CD14-positive monocyte (primary cell): ENCODE measurements around the gene ESPNL. TPM values are rescaled to one million over a fixed set of nuclear protein-coding genes. Genes with fewer than 3 reads are reported as not detected.
A peak's percentile ranks its signal among the peaks of the same experiment; 100 is the strongest.

ENCODE experiments used
- DNase-seq, 3 donors: peaks; one replicate each; pipeline ENCODE4 v3.0.0-alpha.2; 2011 to 2022
- H2AFZ ChIP-seq: 2 replicates; pipeline ENCODE4 v1.6.0; 2012; ENCODE audit warnings: mild to moderate bottlenecking, low read depth, low read length, inconsistent platforms; ENCODE audit not compliant: insufficient read depth, poor library complexity, severe bottlenecking
- H3K27ac ChIP-seq, 2 donors: 1 replicate in 1 of 2; 2 replicates in 1 of 2; pipeline ENCODE4 v1.5.1; 2012 to 2013; ENCODE audit warnings: low read length in 2 of 2, control low read depth in 1 of 2, inconsistent platforms in 1 of 2, low read depth in 1 of 2, mild to moderate bottlenecking in 1 of 2
- H3K27me3 ChIP-seq, 2 donors: one replicate each; pipeline versions ENCODE4 v1.6.0 to v1.6.1; 2011 to 2013; ENCODE audit warnings: low read length in 2 of 2; ENCODE audit not compliant: control insufficient read depth in 2 of 2, insufficient read depth in 2 of 2
- H3K36me3 ChIP-seq, 2 donors: replicated peaks in 1 of 2; 1 replicate in 1 of 2; 2 replicates in 1 of 2; pipeline versions ENCODE4 v1.5.1 to v1.6.1; 2012 to 2013; ENCODE audit warnings: low read length in 2 of 2, control low read depth in 1 of 2, inconsistent platforms in 1 of 2, mild to moderate bottlenecking in 1 of 2; ENCODE audit not compliant: insufficient read depth in 2 of 2, control insufficient read depth in 1 of 2
- H3K4me1 ChIP-seq, 2 donors: 1 replicate in 1 of 2; 2 replicates in 1 of 2; pipeline versions ENCODE4 v1.5.1 to v1.6.1; 2012 to 2013; ENCODE audit warnings: low read length in 2 of 2, control low read depth in 1 of 2, inconsistent platforms in 1 of 2, mild to moderate bottlenecking in 1 of 2, moderate library complexity in 1 of 2; ENCODE audit not compliant: insufficient read depth in 2 of 2, control insufficient read depth in 1 of 2
- H3K4me2 ChIP-seq: replicated peaks from 2 replicates; pipeline ENCODE3; 2012; ENCODE audit warnings: low read length, moderate library complexity, mild to moderate bottlenecking; ENCODE audit not compliant: poor library complexity, severe bottlenecking; ENCODE audit errors: extremely low read depth
- H3K4me3 ChIP-seq, 3 experiments: fragments of 200-600 bp in 1 of 3; sonication (generic) in 1 of 3; replicated peaks in 1 of 3; 1 replicate in 2 of 3; 2 replicates in 1 of 3; pipeline ENCODE4 v1.5.1; 2011 to 2013; ENCODE audit warnings: low read length in 3 of 3, mild to moderate bottlenecking in 3 of 3, control low read depth in 2 of 3, low read depth in 2 of 3, inconsistent platforms in 1 of 3, moderate library complexity in 1 of 3
- H3K79me2 ChIP-seq: 2 replicates; pipeline ENCODE4 v1.6.0; 2012; ENCODE audit warnings: mild to moderate bottlenecking, control low read depth, inconsistent platforms, low read length, moderate library complexity; ENCODE audit not compliant: insufficient read depth
- H3K9ac ChIP-seq: 2 replicates; pipeline ENCODE4 v1.6.0; 2017; ENCODE audit warnings: low read length, mild to moderate bottlenecking; ENCODE audit not compliant: insufficient read depth, poor library complexity, severe bottlenecking
- H3K9me3 ChIP-seq, 2 donors: replicated peaks in 1 of 2; 1 replicate in 1 of 2; 2 replicates in 1 of 2; pipeline versions ENCODE4 v1.5.1 to v1.6.1; 2012 to 2013; ENCODE audit warnings: low read length in 2 of 2, control low read depth in 1 of 2; ENCODE audit not compliant: control insufficient read depth in 1 of 2, insufficient read depth in 1 of 2
- H4K20me1 ChIP-seq: 2 replicates; pipeline ENCODE4 v1.6.0; 2012; ENCODE audit warnings: mild to moderate bottlenecking, low read length, control low read depth, moderate library complexity; ENCODE audit not compliant: insufficient read depth
- H3K27ac Mint-ChIP-seq, 7 donors: one replicate each; pipeline ENCODE4 v1.8.0; 2020; ENCODE audit warnings: mild to moderate bottlenecking in 7 of 7, mixed read lengths in 7 of 7, moderate library complexity in 6 of 7, inconsistent platforms in 2 of 7
- H3K27me3 Mint-ChIP-seq, 3 donors: one replicate each; pipeline ENCODE4 v1.8.0; 2021 to 2022; ENCODE audit warnings: low read depth in 3 of 3, mild to moderate bottlenecking in 3 of 3, mixed read lengths in 3 of 3, moderate library complexity in 3 of 3, inconsistent platforms in 1 of 3
- H3K36me3 Mint-ChIP-seq, 2 donors: one replicate each; pipeline ENCODE4 v1.8.0; 2020; ENCODE audit warnings: mixed read lengths in 2 of 2, inconsistent platforms in 1 of 2, mild to moderate bottlenecking in 1 of 2
- H3K4me1 Mint-ChIP-seq: one replicate; pipeline ENCODE4 v1.8.0; 2020; ENCODE audit warnings: mild to moderate bottlenecking, mixed read lengths
- H3K4me3 Mint-ChIP-seq, 2 donors: one replicate each; pipeline ENCODE4 v1.8.0; 2020; ENCODE audit warnings: mild to moderate bottlenecking in 2 of 2, mixed read lengths in 2 of 2, moderate library complexity in 1 of 2
- H3K9me3 Mint-ChIP-seq, 7 donors: one replicate each; pipeline ENCODE4 v1.8.0; 2020 to 2022; ENCODE audit warnings: mixed read lengths in 7 of 7, mild to moderate bottlenecking in 6 of 7, moderate library complexity in 6 of 7, inconsistent platforms in 2 of 7
- CTCF ChIP-seq: fragments of 200-600 bp; IDR thresholded peaks from one replicate; pipeline ENCODE4 v1.8.0; 2022; ENCODE audit warnings: antibody characterized with exemption, mild to moderate bottlenecking
- whole genome bisulfite sequencing: methylation state at CpG from one replicate; pipeline ENCODE4 v1.1.5; 2013; ENCODE audit warnings: missing lambda C conversion rate; ENCODE audit not compliant: insufficient coverage; 5-methylcytosine and 5-hydroxymethylcytosine counted together
- intact Hi-C, 2 donors: fragments of 100-400 bp; cut with micrococcal nuclease; formaldehyde crosslinking; loops; one replicate each; pipeline versions ENCODE4 v1.15.0 to v1.15.1; 2023
- polyA plus RNA-seq, 3 donors: library from polyadenylated mRNA; depleted of rRNA in 1 of 3; unstranded in 2 of 3; stranded (reverse) in 1 of 3; fragments of 300-500 nt in 2 of 3; fragments of >200 nt in 1 of 3; fragmentation: Illumina TruSeq in 2 of 3; gene quantifications; 1 replicate in 2 of 3; 2 replicates in 1 of 3; pipeline ENCODE4 v1.2.3, GENCODE V29; 2012 to 2021

The ESPNL gene
- polyA plus RNA-seq, 3 donors: not detected

GRCh38 chr2:238106698-238107524 is 6.8 kb downstream of the ESPNL start:
- H2AFZ ChIP-seq: peak overlapping the region; percentile 63
- H3K79me2 ChIP-seq: no peaks in the 10 kb centered on the region
- peaks cover 2 to 7% (median 3%) of the 10 kb centered on the region in 3 donors for H3K27me3 Mint-ChIP-seq
- peaks cover 0 to 6% of the 10 kb centered on the region in 2 donors for H3K9me3 ChIP-seq
- 72% methylated on average over 27 of the region's 28 CpGs for WGBS
- peaks cover 20% of the 10 kb centered on the region for H3K4me1 Mint-ChIP-seq
- peaks cover 0 to 11% (median 4%) of the 10 kb centered on the region in 7 donors for H3K9me3 Mint-ChIP-seq
- H3K36me3 ChIP-seq: no peaks in the 10 kb centered on the region
- peak in 2 of 3 donors; percentile 17 to 19 for DNase-seq
- H4K20me1 ChIP-seq: no peaks in the 10 kb centered on the region
- no peak overlapping the region for H3K27ac ChIP-seq
- peak overlapping the region; percentile 80 to 87 for H3K4me3 Mint-ChIP-seq
- peak overlapping the region; percentile 65 for H3K4me2 ChIP-seq
- peak overlapping the region in 1 of 3 experiments; percentile 54 for H3K4me3 ChIP-seq
- peaks cover 17 to 25% of the 10 kb centered on the region in 2 donors for H3K4me1 ChIP-seq
- H3K9ac ChIP-seq: no peak overlapping the region
- no peaks in the 10 kb centered on the region for H3K27me3 ChIP-seq
- H3K27ac Mint-ChIP-seq: peak overlapping the region in 3 of 7 donors; percentile 42 to 81 (median 54)
- intact Hi-C loops: no loop called here
- peak; percentile 64 for TF ChIP-seq CTCF
- no peaks in the 10 kb centered on the region for H3K36me3 Mint-ChIP-seq

- intact Hi-C loops: no loop called here
Observed at GRCh38 chr2:238107525-238108422, 7.6 kb downstream of the ESPNL start.

More at GRCh38 chr2:238107525-238108422, 7.6 kb downstream of the ESPNL start:
- no peaks in the 10 kb centered on the region for H4K20me1 ChIP-seq
- H3K9ac ChIP-seq: no peak overlapping the region
- peak overlapping the region in 1 of 3 experiments; percentile 54 for H3K4me3 ChIP-seq
- WGBS: 68% methylated on average over 21 of the region's 28 CpGs
- H2AFZ ChIP-seq: peak overlapping the region; percentile 63
- Mint-ChIP-seq H3K4me1 (peaks cover 20% of the 10 kb centered on the region), H3K36me3 (no peaks in the 10 kb centered on the region), H3K27ac (peak overlapping the region in 3 of 7 donors; percentile 42 to 81 (median 54)), H3K9me3 (peaks cover 2 to 16% (median 7%) of the 10 kb centered on the region in 7 donors), H3K27me3 (peaks cover 2 to 7% (median 3%) of the 10 kb centered on the region in 3 donors), H3K4me3 (peak overlapping the region; percentile 80 to 87)
- H3K79me2 ChIP-seq: no peaks in the 10 kb centered on the region
- H3K4me1 ChIP-seq: peaks cover 17 to 25% of the 10 kb centered on the region in 2 donors
- no peaks in the 10 kb centered on the region for H3K27me3 ChIP-seq
- peak in 1 of 3 donors; percentile 50 for DNase-seq
- peak overlapping the region; percentile 65 for H3K4me2 ChIP-seq
- TF ChIP-seq CTCF: no peak
- H3K36me3 ChIP-seq: no peaks in the 10 kb centered on the region
- H3K27ac ChIP-seq: no peak overlapping the region
- H3K9me3 ChIP-seq: peaks cover 4 to 6% of the 10 kb centered on the region in 2 donors
